Chondrocyte (in vitro differentiated cells): ENCODE measurements around the gene PRKAG2. TPM values are rescaled to one million over a fixed set of nuclear protein-coding genes. Genes with fewer than 3 reads are reported as not detected.
A peak's percentile ranks its signal among the peaks of the same experiment; 100 is the strongest.

Experiments used
- DNase-seq: peaks from one replicate; pipeline ENCODE4 v3.0.0; 2021; ENCODE audit warnings: mixed read lengths, low spot score
- H3K27ac Mint-ChIP-seq: one replicate; pipeline ENCODE4 v1.8.0; 2021; ENCODE audit warnings: mild to moderate bottlenecking, moderate library complexity, mixed read lengths; ENCODE audit not compliant: unreplicated experiment
- H3K27me3 Mint-ChIP-seq: 2 replicates; pipeline ENCODE4 v1.8.0; 2021; ENCODE audit warnings: low read depth, mixed read lengths
- H3K36me3 Mint-ChIP-seq: 2 replicates; pipeline ENCODE4 v1.8.0; 2021; ENCODE audit warnings: low read depth, mixed read lengths
- H3K4me1 Mint-ChIP-seq: 2 replicates; pipeline ENCODE4 v1.8.0; 2021; ENCODE audit warnings: low read depth, mild to moderate bottlenecking, mixed read lengths
- H3K4me3 Mint-ChIP-seq: one replicate; pipeline ENCODE4 v1.8.0; 2021; ENCODE audit warnings: mild to moderate bottlenecking, moderate library complexity, mixed read lengths; ENCODE audit not compliant: unreplicated experiment
- H3K9me3 Mint-ChIP-seq: 2 replicates; pipeline ENCODE4 v1.8.0; 2021; ENCODE audit warnings: low read depth, mixed read lengths
- total RNA-seq: library from RNA; stranded (reverse); gene quantifications from 3 replicates; pipeline ENCODE4 v1.2.1, GENCODE V29; 2021
- TF ChIP-seq, protein P1 (sequence below): fragments of 200-600 bp; sonication (generic); IDR thresholded peaks from 2 replicates; pipeline ENCODE4 v1.5.0; 2021; ENCODE audit warnings: antibody characterized with exemption, mild to moderate bottlenecking, moderate library complexity

The PRKAG2 gene
- total RNA-seq, 1 donor from 2014 or later, result 35.4 TPM

DNA sequence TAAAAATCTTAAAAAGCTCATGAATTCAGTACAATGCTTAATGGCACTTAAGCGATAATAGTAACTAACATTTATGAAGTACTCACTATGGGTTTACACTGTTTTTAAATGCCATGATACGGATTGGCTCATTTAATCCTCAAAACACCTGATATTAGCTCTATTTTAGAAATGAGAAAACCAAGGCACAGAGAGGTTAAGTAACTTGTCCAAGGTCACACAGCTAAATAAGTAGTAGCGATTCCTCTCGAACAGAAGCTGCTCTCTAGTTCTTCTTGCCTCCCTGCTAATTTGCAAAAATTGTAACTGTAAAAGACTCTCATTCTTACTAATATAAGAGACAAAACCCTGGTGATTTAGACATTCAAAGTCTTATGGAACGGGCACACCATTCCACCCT, 246.6 kb downstream of the PRKAG2 start:
- Mint-ChIP-seq H3K4me3 (peak overlapping the region; percentile 88), H3K9me3 (peaks cover 5% of the 10 kb centered on the region), H3K27ac (peak overlapping the region; percentile 83), H3K27me3 (no peaks in the 10 kb centered on the region), H3K4me1 (peaks cover 56% of the 10 kb centered on the region), H3K36me3 (peaks cover 2% of the 10 kb centered on the region)
- DNase-seq, result no peak
- TF ChIP-seq, protein P1, sequence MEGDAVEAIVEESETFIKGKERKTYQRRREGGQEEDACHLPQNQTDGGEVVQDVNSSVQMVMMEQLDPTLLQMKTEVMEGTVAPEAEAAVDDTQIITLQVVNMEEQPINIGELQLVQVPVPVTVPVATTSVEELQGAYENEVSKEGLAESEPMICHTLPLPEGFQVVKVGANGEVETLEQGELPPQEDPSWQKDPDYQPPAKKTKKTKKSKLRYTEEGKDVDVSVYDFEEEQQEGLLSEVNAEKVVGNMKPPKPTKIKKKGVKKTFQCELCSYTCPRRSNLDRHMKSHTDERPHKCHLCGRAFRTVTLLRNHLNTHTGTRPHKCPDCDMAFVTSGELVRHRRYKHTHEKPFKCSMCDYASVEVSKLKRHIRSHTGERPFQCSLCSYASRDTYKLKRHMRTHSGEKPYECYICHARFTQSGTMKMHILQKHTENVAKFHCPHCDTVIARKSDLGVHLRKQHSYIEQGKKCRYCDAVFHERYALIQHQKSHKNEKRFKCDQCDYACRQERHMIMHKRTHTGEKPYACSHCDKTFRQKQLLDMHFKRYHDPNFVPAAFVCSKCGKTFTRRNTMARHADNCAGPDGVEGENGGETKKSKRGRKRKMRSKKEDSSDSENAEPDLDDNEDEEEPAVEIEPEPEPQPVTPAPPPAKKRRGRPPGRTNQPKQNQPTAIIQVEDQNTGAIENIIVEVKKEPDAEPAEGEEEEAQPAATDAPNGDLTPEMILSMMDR, result no peak

DNA sequence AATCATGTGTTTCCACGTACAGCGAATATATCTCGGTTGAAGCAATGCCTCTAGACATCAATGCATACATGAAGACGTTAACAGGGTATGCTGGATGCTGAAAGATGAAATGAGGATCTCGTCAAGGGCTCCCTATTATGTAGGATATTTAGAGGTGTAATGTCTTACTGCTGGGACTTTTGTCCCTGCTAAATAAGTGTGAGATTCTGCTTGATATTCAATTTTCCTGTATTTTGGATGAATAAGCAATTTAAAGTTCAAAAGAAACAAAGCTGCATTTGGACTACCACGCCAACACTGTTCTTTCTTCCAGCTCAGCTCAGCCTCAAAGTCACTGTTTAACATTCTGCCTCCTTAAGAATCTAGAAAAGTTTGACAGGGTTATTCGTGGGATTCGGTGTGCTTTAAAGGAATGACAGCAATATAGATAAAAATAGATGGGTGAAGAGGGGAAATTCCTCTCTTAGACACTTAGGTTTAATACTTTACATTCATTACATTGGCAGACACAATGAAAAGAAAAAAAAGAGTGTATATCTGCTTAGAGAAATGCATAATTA, 247.1 kb downstream of the PRKAG2 start:
- Mint-ChIP-seq H3K9me3 (peaks cover 5% of the 10 kb centered on the region), H3K4me3 (peak overlapping the region; percentile 88), H3K36me3 (peaks cover 2% of the 10 kb centered on the region), H3K27me3 (no peaks in the 10 kb centered on the region), H3K27ac (peak overlapping the region; percentile 30), H3K4me1 (peaks cover 60% of the 10 kb centered on the region)
- TF ChIP-seq, protein P1, result no peak
- DNase-seq, result no peak

DNA sequence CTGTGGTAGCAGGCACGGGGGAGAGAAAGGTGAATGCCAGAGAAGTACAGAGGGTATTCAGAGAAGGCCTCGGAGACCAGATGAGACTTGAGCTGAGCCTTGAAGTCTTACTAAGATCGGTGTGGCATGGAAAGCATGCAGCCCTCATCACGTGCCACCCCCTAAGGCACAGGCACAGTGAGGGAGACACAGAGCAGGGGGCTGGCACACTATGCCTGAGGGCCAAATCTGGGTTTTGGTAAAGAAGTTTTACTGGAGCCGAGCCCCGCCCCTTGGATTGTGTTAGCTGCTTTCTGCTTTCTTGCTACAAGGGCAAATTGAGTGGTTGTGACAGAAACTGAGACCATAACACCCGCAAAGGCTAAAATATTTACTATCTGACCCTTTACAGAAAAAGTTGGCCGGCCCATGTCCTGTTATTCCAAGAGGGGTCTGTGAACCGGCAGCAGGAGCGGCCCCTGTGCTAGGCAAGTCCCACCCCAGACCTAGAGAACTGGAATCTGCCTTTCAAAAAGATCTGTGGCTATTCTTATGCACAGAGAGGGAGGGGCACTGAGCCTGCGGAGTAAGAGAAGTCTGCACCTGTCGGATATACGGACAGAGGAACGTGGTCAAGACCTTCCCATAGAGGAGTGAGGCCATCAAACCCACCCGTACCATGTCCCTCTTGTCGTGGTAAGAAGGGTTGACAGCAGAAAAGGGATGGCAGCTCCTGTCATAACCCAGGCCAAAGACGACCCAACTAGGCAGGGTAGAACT, 247.9 kb downstream of the PRKAG2 start:
- Mint-ChIP-seq H3K27me3 (no peaks in the 10 kb centered on the region), H3K4me3 (no peak overlapping the region), H3K4me1 (peaks cover 66% of the 10 kb centered on the region), H3K27ac (peak overlapping the region; percentile 63), H3K36me3 (peaks cover 2% of the 10 kb centered on the region), H3K9me3 (peaks cover 5% of the 10 kb centered on the region)
- DNase-seq, result no peak
- TF ChIP-seq, protein P1, result no peak

DNA sequence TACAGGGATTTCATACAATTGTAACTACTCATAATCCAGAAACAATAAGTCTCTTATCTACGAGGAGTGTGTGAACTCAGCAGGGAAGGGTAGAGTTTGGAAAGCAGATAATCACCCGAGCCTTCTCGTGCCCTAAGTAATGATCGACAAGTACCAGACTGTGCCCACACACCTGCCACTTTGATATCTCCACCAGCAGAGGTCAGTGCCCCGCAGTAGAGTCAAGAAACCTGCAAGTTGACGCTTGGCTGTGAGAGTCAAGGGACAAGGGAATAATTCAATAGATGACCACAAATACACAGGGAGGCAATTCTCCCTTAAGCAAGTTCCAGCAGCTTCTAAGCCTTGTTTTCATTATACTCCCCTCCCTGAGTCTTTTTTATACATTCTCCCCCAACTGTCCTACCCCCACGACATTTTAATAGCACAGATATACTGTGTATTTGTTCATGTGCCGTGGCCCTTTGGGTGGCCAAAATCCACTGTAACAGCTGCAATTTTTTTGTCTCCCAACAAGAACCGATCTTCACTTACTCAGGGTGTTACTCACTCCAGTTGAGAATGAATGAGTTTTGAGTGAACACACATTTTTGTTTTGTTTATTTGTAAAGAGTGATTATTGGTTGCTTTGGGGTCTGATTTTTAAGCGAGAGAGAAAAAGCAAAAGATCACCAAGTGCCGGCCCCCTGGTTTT, 250.3 kb downstream of the PRKAG2 start:
- Mint-ChIP-seq H3K4me3 (no peak overlapping the region), H3K4me1 (peaks cover 73% of the 10 kb centered on the region), H3K36me3 (peaks cover 2% of the 10 kb centered on the region), H3K27me3 (no peaks in the 10 kb centered on the region), H3K9me3 (no peaks in the 10 kb centered on the region), H3K27ac (peak overlapping the region; percentile 60)
- TF ChIP-seq, protein P1, result peak; percentile 70
- DNase-seq, result no peak

DNA sequence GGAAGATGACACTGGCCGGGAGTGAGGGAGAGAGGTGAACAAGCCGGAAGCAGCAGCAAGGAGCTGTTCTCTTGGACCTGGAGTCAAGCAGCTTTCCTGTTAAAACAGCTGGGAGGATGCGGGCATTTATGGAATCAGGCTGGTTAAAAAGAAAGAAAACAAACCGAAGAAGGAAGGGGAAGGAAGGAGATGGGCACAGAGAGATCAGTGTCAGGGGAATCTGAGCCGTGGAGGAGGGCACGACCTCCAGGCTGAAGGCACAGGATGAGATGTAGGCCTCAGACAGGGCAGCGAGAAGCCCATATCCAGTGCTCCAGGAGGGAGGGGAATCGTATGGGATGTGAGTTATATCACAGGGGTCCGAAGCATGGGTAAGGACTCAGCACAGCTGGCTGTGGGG, 251.3 kb downstream of the PRKAG2 start:
- DNase-seq, result no peak
- H3K27ac Mint-ChIP-seq, result peak overlapping the region; percentile 23
- H3K27me3 Mint-ChIP-seq, result no peaks in the 10 kb centered on the region
- TF ChIP-seq, protein P1, result no peak
- no peak overlapping the region for H3K4me3 Mint-ChIP-seq
- no peaks in the 10 kb centered on the region for H3K9me3 Mint-ChIP-seq
- peaks cover 2% of the 10 kb centered on the region for H3K36me3 Mint-ChIP-seq
- H3K4me1 Mint-ChIP-seq, result peaks cover 66% of the 10 kb centered on the region
